Muscle layer of colon (tissue), 2 donors: ENCODE results near the gene C6orf132.
"Not testable (repeated sequence)": the region's sequence is repeated elsewhere in the genome, so short reads cannot be mapped to it uniquely, and the experiment has no call there.

Experiments used
- H3K27ac ChIP-seq: one replicate; pipeline ENCODE4 v1.7.0; 2013; ENCODE audit warnings: low read depth, mild to moderate bottlenecking, low read length, moderate library complexity
- H3K27me3 ChIP-seq, 2 donors: one replicate each; pipeline ENCODE4 v1.7.0; 2013; ENCODE audit warnings: low read length in 2 of 2, mild to moderate bottlenecking in 2 of 2; ENCODE audit not compliant: insufficient read depth in 2 of 2, control insufficient read depth in 1 of 2
- H3K36me3 ChIP-seq: one replicate; pipeline ENCODE4 v1.7.0; 2013; ENCODE audit warnings: mild to moderate bottlenecking, low read length; ENCODE audit not compliant: insufficient read depth
- H3K4me1 ChIP-seq: one replicate; pipeline ENCODE4 v1.7.0; 2013; ENCODE audit warnings: mild to moderate bottlenecking, low read length; ENCODE audit not compliant: insufficient read depth
- H3K4me3 ChIP-seq, 2 donors: one replicate each; pipeline ENCODE4 v1.7.0; 2013; ENCODE audit warnings: low read length in 2 of 2, low read depth in 1 of 2, mild to moderate bottlenecking in 1 of 2, moderate library complexity in 1 of 2
- H3K9ac ChIP-seq: one replicate; pipeline ENCODE4 v1.7.0; 2013; ENCODE audit warnings: low read length
- H3K9me3 ChIP-seq: one replicate; pipeline ENCODE4 v1.7.0; 2013; ENCODE audit warnings: mild to moderate bottlenecking, low read length
- donor health status: abdominal sarcoma.
- donor health status: Adenocarcinoma of cecum.

The C6orf132 gene

DNA sequence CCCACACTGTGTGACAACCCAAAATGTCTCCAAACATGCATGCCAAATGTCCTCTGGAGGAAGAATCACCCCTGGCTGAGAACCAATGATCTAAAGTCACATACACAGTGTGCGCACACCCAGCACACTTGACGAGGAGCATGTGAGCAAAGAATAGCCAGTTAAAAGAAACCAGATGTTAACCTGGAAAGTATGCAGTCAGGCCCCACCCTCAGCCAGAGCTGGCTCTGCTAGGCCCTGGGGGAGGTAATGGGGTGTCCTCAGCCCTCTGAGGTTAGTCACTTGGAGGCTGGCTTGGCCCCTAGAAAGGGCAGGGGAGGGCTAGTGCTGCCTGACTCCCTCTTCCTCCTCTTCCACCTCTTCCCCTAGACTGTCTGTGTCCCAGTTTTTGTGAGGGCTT lies 15.6 kb upstream of the C6orf132 start:
- Histone ChIP-seq H3K36me3 (no peaks in the 10 kb centered on the region), H3K4me3 (no peak overlapping the region)

DNA sequence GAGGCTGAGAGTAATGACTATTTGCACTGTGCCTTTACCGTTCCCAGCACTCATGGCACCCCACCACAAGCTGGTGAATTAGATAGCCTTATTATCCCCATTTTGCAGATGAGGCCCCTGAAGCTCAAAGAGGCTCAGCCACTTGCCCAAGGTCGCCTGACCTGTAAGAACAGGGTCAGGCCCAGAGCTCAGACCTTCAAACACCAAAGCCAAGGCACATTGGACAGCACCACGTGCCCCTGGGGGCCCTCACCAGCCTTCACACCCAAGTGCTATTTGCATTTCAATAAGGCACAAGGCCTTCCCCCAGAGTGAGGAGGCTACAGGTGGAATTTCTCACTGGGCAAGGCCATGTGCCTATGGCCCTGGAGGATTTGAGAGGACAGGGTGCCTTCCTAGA lies 14.2 kb upstream of the C6orf132 start:
- H3K27ac ChIP-seq: no peak overlapping the region

More for the DNA sequence above, 15.6 kb upstream of the C6orf132 start:
- Histone ChIP-seq H3K27ac (no peak overlapping the region), H3K9me3 (no peaks in the 10 kb centered on the region), H3K27me3 (no peaks in the 10 kb centered on the region), H3K4me1 (no peaks in the 10 kb centered on the region), H3K9ac (no peak overlapping the region)

DNA sequence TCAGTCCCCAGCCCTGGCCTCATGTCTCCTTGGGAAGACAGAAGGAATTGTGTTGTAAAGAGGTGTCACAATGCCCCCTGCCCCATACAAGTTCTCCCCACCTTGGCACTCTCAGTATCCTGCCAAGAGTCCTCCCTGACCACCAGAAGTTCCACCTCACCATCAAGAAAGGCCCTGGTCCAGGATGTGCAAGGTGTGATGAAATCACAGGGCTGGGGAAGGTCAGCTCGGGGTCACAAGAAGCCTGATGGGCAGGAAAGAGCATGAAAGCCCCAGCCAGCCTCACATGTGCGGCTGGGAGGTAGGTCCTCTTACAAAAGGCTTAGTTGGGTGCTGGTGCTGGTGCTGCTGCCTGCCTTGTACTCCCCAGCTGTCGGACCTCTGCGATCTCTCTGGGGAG lies 12.9 kb upstream of the C6orf132 start:
- no peak overlapping the region for H3K27ac ChIP-seq
- H3K27me3 ChIP-seq: no peaks in the 10 kb centered on the region
- H3K4me1 ChIP-seq: no peaks in the 10 kb centered on the region
- H3K36me3 ChIP-seq: no peaks in the 10 kb centered on the region
- no peak overlapping the region for H3K9ac ChIP-seq
- H3K9me3 ChIP-seq: no peaks in the 10 kb centered on the region
- no peak overlapping the region for H3K4me3 ChIP-seq

More for the DNA sequence above, 14.2 kb upstream of the C6orf132 start:
- H3K9me3 ChIP-seq: no peaks in the 10 kb centered on the region
- H3K4me1 ChIP-seq: no peaks in the 10 kb centered on the region
- no peak overlapping the region for H3K4me3 ChIP-seq
- no peaks in the 10 kb centered on the region for H3K36me3 ChIP-seq
- H3K9ac ChIP-seq: no peak overlapping the region
- no peaks in the 10 kb centered on the region for H3K27me3 ChIP-seq

DNA sequence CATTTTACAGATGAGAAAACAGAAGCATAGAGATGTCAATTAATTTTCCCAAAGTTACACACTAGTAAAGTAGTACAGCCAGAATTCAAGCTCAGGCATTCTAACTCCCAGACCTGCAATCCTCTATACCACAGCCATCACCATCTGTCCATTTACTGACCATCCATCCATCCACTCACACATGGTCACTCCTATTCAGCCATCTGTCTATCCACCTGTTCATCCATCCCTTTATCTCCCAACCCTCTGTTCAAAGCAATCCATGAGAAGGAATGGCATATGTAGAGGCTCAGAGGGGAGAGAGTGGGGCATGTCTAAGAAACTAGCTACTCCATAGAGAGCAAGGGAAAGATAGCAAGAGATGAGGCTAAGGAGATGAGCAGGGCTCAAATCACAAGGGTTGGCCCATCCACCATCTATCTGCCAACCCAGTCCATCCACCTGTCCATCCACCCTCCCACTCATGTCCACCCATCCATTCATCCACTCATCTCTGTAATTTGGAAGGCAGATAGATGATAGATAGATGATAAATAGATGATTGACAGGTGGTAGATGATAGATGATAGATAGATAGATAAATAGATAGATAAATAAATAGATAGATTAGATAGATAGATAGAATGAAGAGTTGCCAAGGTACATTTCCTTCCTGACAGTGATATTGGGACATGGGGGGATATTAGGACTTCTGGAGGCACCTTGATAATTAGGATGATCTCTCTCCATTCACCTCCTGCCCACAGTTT lies 12.2 kb upstream of the C6orf132 start:
- Histone ChIP-seq H3K27me3 (no peaks in the 10 kb centered on the region), H3K27ac (no peak overlapping the region), H3K9me3 (no peaks in the 10 kb centered on the region), H3K9ac (no peak overlapping the region), H3K4me3 (no peak overlapping the region), H3K36me3 (no peaks in the 10 kb centered on the region), H3K4me1 (no peaks in the 10 kb centered on the region)

DNA sequence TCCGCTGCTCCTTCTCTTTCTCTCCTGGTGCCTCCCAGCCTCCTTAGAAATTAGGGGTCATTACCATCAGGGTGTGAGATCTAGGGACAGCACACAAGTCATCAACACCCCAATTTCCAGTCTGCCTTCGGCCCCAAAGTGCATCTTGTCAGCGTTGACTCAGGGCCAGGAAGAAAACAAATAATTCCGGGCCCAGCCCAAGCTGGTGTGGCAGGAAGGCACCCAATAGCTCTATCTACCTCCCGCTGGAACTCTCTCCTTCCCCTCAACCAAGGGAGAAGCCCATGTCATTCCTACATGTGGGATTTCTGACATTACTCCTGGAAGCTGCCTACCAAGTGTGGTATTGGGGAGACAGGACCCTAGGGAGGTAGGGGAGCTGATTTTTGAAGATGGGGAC lies 11.5 kb upstream of the C6orf132 start:
- Histone ChIP-seq H3K4me3 (no peak overlapping the region), H3K4me1 (no peaks in the 10 kb centered on the region)

DNA sequence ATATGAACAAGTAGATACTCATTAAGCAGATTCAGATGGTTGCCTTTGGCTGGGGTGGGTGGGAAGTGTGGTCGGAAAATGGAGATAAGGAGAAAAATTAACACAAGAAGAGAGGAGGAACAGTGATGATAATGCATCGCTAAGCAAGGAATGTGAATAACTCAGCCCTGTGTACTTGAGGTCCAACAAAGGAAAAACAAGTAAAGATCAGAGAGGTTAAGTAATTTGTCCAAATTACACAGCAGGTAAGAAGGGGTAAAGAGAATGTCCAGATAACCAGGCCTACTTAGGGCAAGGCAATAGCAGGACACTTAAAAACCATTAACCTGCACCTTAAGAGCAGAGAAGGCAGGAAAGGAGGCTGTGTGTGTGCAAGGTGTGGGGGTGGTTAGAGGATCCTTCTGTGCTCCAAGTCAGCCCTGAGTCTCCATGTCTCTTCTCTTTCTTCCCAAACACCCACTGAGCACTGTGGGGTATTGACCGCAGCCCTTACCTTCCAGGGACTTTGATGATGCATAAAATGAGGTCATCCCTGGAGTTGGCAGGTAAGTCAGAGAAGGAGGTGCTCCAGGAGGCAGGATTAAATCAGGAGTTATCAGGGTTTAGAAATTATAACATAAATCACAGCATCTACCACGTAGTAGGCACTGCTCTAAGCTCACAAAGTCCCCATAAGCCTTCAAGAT lies 10.3 kb upstream of the C6orf132 start:
- H3K4me1 ChIP-seq, H3K9ac ChIP-seq, H3K27ac ChIP-seq, H3K36me3 ChIP-seq, H3K9me3 ChIP-seq, H3K27me3 ChIP-seq, H3K4me3 ChIP-seq: not testable (repeated sequence)

More for the DNA sequence above, 11.5 kb upstream of the C6orf132 start:
- Histone ChIP-seq H3K27me3 (no peaks in the 10 kb centered on the region), H3K27ac (no peak overlapping the region), H3K9me3 (no peaks in the 10 kb centered on the region), H3K36me3 (no peaks in the 10 kb centered on the region), H3K9ac (no peak overlapping the region)

DNA sequence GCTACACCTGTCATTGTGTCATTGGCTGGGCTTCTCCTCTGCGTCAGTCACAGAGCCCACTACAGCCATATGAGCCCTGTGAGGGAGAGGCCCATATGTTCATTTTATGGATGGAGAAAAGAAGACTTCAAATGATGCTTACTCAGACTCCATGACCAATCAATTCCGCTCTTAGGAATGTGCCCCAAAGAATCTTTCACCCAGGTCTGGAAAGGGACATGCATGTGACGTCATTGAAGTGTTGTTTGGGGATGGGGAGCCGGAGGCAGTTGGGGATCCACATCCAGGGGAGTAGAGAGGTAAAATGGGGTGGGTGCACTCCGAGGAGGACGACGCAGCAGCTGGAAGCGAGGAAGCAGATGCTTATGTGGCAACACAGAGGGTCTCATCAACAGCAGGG lies 9.6 kb upstream of the C6orf132 start:
- H3K27ac ChIP-seq: no peak overlapping the region
- H3K27me3 ChIP-seq: no peaks in the 10 kb centered on the region
- no peaks in the 10 kb centered on the region for H3K9me3 ChIP-seq
- no peaks in the 10 kb centered on the region for H3K36me3 ChIP-seq
- no peaks in the 10 kb centered on the region for H3K4me1 ChIP-seq
- no peak overlapping the region for H3K4me3 ChIP-seq
- H3K9ac ChIP-seq: no peak overlapping the region

DNA sequence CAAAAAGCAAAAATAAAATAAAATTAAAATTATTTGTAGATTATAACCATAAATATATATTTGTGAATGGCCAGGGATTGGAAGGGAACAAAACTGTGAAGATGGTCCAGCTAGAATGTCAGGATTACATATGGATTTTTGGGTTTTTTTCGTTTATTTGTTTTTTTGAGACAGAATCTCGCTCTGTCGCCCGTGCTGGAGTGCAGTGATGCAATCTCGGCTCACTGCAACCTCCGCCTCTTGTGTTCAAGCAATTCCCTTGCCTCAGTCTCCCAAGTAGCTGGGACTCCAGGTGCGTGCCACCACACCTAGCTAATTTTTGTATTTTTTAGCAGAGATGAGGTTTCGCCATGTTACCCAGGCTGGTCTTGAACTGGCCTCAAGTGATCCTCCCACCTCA lies 7.8 kb upstream of the C6orf132 start:
- no peak overlapping the region for H3K9ac ChIP-seq
- H3K27me3 ChIP-seq: no peaks in the 10 kb centered on the region
- H3K27ac ChIP-seq: no peak overlapping the region
- H3K9me3 ChIP-seq: no peaks in the 10 kb centered on the region
- H3K4me1 ChIP-seq: no peaks in the 10 kb centered on the region
- H3K36me3 ChIP-seq: no peaks in the 10 kb centered on the region
- no peak overlapping the region for H3K4me3 ChIP-seq

DNA sequence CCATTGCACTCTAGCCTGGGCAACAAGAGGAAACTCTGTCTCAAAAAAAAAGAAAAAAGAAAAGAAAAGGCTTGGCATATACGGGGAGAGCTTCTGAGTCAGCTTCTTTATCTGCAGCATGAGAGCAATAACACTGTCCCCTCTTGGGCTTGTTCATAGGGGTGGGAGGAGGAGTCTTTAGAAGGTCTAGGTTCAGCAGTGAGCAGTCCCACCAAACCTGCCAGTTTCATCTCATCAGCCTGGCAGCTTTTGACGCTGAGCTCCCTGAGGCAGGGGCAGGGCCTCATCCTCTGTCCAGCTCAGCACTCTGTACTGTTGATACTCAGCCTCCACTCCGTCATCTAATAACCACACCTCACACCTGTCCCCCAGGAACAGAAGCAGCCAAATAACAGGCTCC lies 5.6 kb upstream of the C6orf132 start:
- H3K36me3 ChIP-seq: no peaks in the 10 kb centered on the region
- no peaks in the 10 kb centered on the region for H3K4me1 ChIP-seq
- H3K9ac ChIP-seq: no peak overlapping the region
- peaks cover 0 to 8% of the 10 kb centered on the region in 2 donors for H3K27me3 ChIP-seq
- no peak overlapping the region for H3K4me3 ChIP-seq
- H3K27ac ChIP-seq: no peak overlapping the region
- H3K9me3 ChIP-seq: no peaks in the 10 kb centered on the region

DNA sequence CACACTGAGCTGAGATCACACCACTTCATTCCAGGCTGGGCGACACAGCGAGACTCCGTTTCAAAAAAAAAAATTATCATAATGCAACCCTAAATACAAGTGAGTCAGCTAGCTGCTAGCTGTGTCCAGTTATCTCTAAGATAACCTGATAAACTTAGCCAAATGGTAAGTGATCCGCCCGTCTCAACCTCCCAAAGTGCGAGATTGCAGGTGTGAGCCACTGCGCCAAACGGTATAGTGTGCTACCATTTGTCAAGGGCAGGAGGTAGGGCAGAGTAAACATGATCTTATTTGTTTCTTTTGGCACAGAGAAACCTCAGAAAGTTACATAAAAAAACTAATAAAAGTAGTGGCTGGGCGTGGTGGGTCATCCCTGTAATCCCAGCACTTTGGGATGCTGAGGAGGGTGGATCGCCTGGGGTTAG lies 4.7 kb upstream of the C6orf132 start:
- H3K4me3 ChIP-seq: no peak overlapping the region
- peaks cover 5 to 15% of the 10 kb centered on the region in 2 donors for H3K27me3 ChIP-seq
- no peak overlapping the region for H3K27ac ChIP-seq
- no peak overlapping the region for H3K9ac ChIP-seq
- H3K4me1 ChIP-seq: peaks cover 7% of the 10 kb centered on the region
- no peaks in the 10 kb centered on the region for H3K9me3 ChIP-seq
- H3K36me3 ChIP-seq: no peaks in the 10 kb centered on the region

DNA sequence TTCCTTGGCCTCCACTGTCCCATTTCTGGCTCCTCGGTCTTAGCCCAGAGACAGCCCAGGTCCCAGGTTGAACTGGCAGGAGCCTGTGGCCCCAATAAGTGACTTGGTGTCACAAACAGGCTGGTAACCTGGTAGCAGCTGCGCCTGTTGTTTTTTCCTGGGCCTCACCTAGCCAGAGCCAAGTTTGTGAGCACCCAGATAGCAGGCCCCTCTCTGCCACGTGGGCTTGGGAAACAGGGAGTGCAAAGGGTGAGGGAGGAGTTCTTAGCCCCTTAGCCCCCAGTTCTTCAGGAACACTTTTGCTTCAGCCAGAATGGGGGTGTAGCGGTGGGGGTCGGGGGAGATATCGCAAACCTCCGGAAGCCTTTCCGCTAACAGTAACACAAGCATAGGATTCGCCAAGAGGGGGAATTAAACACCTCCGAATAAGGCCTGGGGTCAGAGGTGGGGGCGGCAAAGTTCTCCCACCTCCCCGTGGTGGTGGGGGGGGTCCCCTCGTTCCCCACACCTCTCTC lies 760 bp downstream of the C6orf132 start:
- peak overlapping the region in 1 of 2 donors; percentile 30 for H3K4me3 ChIP-seq
- peaks cover 11 to 32% of the 10 kb centered on the region in 2 donors for H3K27me3 ChIP-seq
- H3K4me1 ChIP-seq: peaks cover 7% of the 10 kb centered on the region
- no peak overlapping the region for H3K9ac ChIP-seq
- H3K9me3 ChIP-seq: no peaks in the 10 kb centered on the region
- no peaks in the 10 kb centered on the region for H3K36me3 ChIP-seq
- no peak overlapping the region for H3K27ac ChIP-seq
